Measurements from ENCODE around the gene MCC.

The MCC gene

GRCh38 chr5:113181853-113182490 lies 306.3 kb downstream of the MCC start:
- in situ Hi-C loops (cut with MboI; ENCODE audit: low pct_unique_long_range_greater_than_20kb, low sequenced_read_pairs): no loop called here
- no peak for DNase-seq

- in situ Hi-C loops (cut with MboI; ENCODE audit: low pct_unique_long_range_greater_than_20kb, low sequenced_read_pairs): no loop called here
Measured at GRCh38 chr5:113181409-113181808, 306.8 kb downstream of the MCC start.

GRCh38 chr5:113179156-113179555 lies 309.1 kb downstream of the MCC start:
- DNase-seq: no peak
- in situ Hi-C loops (cut with MboI; ENCODE audit: low pct_unique_long_range_greater_than_20kb, low sequenced_read_pairs): no loop called here

More at GRCh38 chr5:113181409-113181808, 306.8 kb downstream of the MCC start:
- DNase-seq: no peak

GRCh38 chr5:113178073-113178779 lies 310.0 kb downstream of the MCC start:
- in situ Hi-C loops (cut with MboI; ENCODE audit: low pct_unique_long_range_greater_than_20kb, low sequenced_read_pairs): no loop called here
- DNase-seq: no peak

- no peak for DNase-seq
- in situ Hi-C loops (cut with MboI; ENCODE audit: low pct_unique_long_range_greater_than_20kb, low sequenced_read_pairs): no loop called here
Measured at GRCh38 chr5:113177225-113177624, 311.0 kb downstream of the MCC start.

GRCh38 chr5:113176734-113177133 lies 311.5 kb downstream of the MCC start:
- in situ Hi-C loops (cut with MboI; ENCODE audit: low pct_unique_long_range_greater_than_20kb, low sequenced_read_pairs): no loop called here
- DNase-seq: no peak

- DNase-seq: no peak
- in situ Hi-C loops (cut with MboI; ENCODE audit: low pct_unique_long_range_greater_than_20kb, low sequenced_read_pairs): no loop called here
Measured at GRCh38 chr5:113176196-113176595, 312.1 kb downstream of the MCC start.

GRCh38 chr5:113172231-113172826 lies 315.9 kb downstream of the MCC start:
- in situ Hi-C loops (cut with MboI; ENCODE audit: low pct_unique_long_range_greater_than_20kb, low sequenced_read_pairs): no loop called here
- DNase-seq: no peak

- DNase-seq: no peak
- in situ Hi-C loops (cut with MboI; ENCODE audit: low pct_unique_long_range_greater_than_20kb, low sequenced_read_pairs): no loop called here
Measured at GRCh38 chr5:113171520-113171919, 316.7 kb downstream of the MCC start.

GRCh38 chr5:113170707-113171106 lies 317.5 kb downstream of the MCC start:
- in situ Hi-C loops (cut with MboI; ENCODE audit: low pct_unique_long_range_greater_than_20kb, low sequenced_read_pairs): no loop called here
- no peak for DNase-seq

- no peak for DNase-seq
- in situ Hi-C loops (cut with MboI; ENCODE audit: low pct_unique_long_range_greater_than_20kb, low sequenced_read_pairs): no loop called here
Measured at GRCh38 chr5:113169720-113170119, 318.5 kb downstream of the MCC start.

GRCh38 chr5:113167985-113168384 lies 320.3 kb downstream of the MCC start:
- in situ Hi-C loops (cut with MboI; ENCODE audit: low pct_unique_long_range_greater_than_20kb, low sequenced_read_pairs): no loop called here
- DNase-seq: no peak

- in situ Hi-C loops (cut with MboI; ENCODE audit: low pct_unique_long_range_greater_than_20kb, low sequenced_read_pairs): no loop called here
- no peak for DNase-seq
Measured at GRCh38 chr5:113166852-113167366, 321.3 kb downstream of the MCC start.

GRCh38 chr5:113166261-113166660 lies 322.0 kb downstream of the MCC start:
- in situ Hi-C loops (cut with MboI; ENCODE audit: low pct_unique_long_range_greater_than_20kb, low sequenced_read_pairs): no loop called here
- no peak for DNase-seq

- no peak for DNase-seq
- in situ Hi-C loops (cut with MboI; ENCODE audit: low pct_unique_long_range_greater_than_20kb, low sequenced_read_pairs): no loop called here
Measured at GRCh38 chr5:113164021-113164420, 324.2 kb downstream of the MCC start.

- DNase-seq: no peak
- in situ Hi-C loops (cut with MboI; ENCODE audit: low pct_unique_long_range_greater_than_20kb, low sequenced_read_pairs): no loop called here
Measured at GRCh38 chr5:113163328-113163727, 324.9 kb downstream of the MCC start.

- in situ Hi-C loops (cut with MboI; ENCODE audit: low pct_unique_long_range_greater_than_20kb, low sequenced_read_pairs): no loop called here
- no peak for DNase-seq
Measured at GRCh38 chr5:113162770-113163169, 325.5 kb downstream of the MCC start.

GRCh38 chr5:113162208-113162607 lies 326.0 kb downstream of the MCC start:
- no peak for DNase-seq
- in situ Hi-C loops (cut with MboI; ENCODE audit: low pct_unique_long_range_greater_than_20kb, low sequenced_read_pairs): no loop called here

- no peak for DNase-seq
- in situ Hi-C loops (cut with MboI; ENCODE audit: low pct_unique_long_range_greater_than_20kb, low sequenced_read_pairs): no loop called here
Measured at GRCh38 chr5:113161806-113162205, 326.4 kb downstream of the MCC start.

- in situ Hi-C loops (cut with MboI; ENCODE audit: low pct_unique_long_range_greater_than_20kb, low sequenced_read_pairs): no loop called here
- no peak for DNase-seq
Measured at GRCh38 chr5:113157886-113158285, 330.4 kb downstream of the MCC start.
